Measurements from ENCODE around the gene UBXN2A.
A peak's percentile ranks its signal among the peaks of the same experiment; 100 is the strongest.

UBXN2A gene, protein sequence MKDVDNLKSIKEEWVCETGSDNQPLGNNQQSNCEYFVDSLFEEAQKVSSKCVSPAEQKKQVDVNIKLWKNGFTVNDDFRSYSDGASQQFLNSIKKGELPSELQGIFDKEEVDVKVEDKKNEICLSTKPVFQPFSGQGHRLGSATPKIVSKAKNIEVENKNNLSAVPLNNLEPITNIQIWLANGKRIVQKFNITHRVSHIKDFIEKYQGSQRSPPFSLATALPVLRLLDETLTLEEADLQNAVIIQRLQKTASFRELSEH

DNA sequence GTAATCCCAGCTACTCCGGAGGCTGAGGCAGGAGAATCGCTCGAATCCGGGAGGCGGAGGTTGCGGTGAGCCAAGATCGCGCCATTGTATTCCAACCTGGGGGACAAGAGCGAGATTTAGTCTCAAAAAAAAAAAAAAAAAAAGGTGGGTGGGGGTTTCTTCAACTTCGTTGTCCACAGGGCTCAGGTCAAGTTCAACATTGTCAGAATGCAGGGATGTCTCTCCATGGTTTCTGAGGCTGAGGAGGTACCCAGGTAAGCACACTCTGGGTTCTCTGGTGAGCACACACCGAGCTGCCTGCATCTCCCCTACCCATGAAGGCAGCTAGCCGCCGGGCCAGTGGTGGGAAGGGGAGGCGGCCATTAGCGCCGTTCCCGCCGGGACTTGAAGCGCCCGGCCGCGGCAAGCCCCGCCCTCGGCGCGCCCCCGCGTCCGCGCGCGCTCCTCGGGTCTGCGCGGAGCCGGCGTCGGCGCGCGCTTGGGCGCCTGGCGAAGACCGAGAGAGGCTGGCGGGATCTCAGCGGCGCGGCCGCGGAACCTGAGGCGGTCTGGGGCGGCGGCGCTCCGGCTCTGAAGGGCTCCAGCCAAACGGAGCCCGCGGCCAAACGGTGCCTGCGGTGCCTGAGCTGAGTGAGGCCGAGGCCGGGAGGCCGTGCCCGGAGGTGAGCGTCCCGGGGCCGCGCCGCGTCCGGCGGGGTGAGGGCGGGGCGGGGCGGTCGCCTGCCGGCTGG lies at the start of gene UBXN2A:
UBXN2A (plus strand) TSS at position 477 of the 731 bp plus-strand sequence. CDS start 17,852 bp downstream, outside the sequence.
- peak; percentile 70 for DNase-seq

DNA sequence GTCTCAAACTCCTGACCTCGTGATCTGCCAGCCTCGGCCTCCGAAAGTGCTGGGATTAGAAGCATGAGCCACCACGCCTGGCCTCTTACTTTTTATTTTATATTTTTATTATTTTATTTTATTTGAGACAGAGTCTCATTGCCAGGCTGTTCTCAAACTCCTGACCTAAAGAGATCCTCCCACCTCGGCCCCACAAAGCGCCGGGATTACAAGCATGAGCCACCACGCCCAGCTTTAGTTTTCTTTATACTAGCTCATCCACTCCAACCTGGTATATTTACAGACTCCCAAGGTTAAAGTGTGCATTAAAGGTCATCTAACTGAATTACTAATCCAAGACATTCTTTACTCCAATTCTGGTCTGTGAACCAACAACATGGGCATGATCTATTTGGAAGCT lies 40.1 kb upstream of the UBXN2A start:
- no peak for DNase-seq

DNA sequence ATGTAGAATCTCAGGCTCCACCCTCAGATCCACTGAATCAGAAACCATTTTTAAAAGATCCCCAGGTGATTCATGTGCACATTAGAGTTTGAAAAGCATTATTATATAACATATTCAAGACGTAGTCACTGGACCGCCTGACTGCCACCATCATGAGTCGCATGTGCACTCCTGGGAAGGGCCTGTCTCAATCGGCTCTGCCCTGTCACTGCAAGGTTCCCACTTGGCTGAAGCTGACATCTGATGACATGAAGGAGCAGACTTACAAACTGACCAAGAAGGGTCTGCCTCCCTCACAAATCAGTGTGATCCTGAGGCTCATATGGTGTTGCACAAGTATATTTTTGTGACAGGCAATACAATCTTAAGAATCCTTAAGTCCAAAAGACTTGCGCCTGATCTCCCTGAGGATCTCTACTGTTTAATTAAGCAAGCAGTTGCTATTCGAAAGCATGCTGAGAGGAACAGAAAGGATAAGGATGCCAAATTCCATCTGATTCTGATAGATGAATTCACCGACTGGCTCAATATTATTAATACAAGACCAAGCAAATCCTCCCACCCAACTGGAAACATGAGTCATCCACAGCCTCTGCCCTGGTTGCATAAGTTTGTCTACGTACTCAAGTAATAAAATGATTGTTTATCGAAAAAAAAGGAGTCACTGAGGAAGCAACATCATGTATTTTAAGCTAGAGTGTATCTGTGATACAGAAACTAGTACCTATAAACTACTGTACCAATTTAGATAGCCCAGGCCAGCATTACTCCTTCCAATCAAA lies 39.5 kb upstream of the UBXN2A start:
- DNase-seq: no peak

DNA sequence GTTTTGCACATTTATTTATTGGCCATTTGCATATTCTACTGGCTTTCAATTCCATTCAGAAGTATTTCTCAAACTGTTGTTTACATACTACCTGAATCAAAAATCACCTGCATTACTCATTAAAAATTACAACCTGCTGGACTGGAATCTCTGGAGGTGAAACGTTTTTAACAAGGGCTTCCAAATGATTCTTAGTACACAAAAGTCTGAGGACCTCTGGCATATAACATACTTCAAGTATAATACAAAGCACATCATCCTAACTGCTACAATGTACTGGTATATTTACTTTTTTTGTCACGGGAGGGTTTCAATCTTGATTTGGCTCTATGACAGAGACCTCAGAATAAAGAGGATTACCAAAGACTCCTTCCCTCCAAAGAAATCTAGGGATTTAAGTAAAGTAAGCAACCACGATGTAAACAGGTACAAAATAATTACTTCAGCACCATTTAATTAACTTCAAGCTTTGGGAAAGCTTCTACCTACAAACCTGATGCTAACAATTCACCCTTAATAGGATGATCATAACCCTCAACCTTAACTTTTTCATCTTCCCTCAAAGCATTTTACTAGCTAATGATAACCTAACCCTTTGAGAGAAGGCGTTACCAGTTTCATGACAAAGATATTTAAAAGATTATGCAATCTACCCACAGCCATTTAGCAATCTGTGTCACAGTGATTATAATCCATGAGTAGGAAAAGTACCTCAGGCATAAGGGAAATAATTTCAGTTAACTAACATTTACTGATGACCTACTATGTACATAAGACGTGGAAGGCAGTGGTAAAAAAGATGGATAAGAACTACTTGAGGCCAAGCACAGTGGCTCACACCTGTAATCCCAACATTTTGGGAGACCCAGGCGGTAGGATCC lies 38.1 kb upstream of the UBXN2A start:
- no peak for DNase-seq

DNA sequence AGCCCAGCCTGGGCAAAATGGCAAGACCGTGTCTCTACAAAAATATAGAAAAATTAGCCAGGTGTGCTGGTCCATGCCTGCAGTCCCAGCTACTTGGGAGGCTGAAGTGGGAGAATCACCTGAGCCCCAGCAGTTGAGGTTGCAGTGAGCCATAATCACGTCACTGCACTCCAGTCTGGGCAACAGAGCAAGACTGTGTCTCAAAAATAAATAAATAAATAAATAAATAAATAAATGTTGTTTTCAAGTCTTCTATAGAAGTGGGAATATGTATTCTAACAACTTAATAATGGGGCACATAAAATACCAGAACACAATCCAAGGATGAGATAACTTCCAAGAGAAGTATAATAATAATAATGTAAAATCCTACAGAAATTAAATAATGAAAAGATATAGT lies 37.2 kb upstream of the UBXN2A start:
- DNase-seq: no peak

DNA sequence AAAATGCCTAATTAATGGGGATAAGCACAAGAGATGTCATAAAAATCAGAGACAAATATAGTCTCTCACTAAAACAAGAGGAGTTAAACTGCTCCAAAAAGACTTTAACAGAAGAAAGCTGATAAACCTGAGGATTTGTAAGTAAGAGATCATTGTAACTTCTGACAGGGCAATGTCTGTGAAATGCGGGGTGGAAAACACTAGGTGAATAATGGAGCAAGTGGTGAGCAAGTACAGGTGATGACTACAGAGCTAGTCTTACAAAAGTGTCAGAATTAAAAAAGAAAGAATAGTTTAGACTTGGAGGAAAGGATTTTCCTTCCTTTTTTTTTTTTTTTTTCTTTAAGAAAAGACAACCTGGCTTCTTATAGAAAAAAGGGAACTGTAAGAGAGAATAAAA lies 36.0 kb upstream of the UBXN2A start:
- DNase-seq: no peak

DNA sequence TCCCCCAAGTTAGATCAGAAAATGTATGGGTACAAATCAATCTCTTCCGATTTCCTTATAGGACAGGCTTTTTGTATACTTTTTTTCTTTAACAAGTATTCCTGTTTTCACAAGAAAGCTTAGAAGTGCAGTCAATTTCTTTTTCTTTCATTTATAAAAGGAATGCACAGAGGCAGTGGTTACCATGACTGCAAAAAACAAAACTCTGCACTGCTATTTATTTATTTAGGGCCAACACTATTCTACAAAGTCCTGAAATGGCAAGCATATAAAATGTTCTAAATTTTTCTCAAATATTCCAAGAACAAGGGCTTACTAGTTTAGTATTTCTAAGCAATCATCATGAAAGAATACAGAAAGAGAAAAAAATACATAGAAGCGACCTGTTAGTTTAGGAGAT lies 35.6 kb upstream of the UBXN2A start:
- no peak for DNase-seq

DNA sequence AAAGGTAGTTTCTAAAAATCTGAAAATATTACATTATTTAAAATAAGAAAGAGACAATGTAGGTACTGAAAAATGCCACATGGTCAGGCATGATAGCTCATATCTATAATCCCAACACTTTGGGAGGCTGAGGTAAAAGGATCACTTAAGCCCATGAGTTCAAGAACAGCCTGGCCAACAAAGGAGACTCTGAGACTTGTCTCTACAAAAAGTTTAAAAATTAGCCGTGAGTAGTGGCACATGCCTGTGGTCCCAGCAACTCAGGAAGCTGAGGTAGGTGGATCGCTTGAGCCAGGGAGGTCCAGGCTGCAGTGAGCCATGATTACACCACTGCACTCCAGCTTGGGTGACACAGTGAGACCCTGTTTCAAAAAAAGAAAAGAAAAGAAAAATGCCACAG lies 35.1 kb upstream of the UBXN2A start:
- no peak for DNase-seq

DNA sequence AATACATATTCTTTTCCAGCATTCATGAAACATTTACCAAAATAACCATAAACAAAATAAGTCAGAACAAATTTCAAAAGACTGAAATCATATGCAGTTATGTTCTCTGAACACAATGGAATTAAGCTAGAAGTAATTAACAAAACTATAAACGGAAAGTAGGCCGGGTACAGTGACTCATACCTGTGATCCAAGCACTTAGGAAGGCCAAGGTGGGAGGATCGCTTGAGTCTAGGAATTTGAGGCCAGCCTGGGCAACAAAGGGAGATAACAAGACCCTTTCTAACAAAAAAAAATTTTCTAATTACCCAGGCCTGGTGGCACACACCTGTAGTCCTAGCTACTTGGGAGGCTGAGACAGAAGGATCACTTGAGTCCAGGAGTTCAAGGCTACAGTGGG lies 28.2 kb upstream of the UBXN2A start:
- no peak for DNase-seq

DNA sequence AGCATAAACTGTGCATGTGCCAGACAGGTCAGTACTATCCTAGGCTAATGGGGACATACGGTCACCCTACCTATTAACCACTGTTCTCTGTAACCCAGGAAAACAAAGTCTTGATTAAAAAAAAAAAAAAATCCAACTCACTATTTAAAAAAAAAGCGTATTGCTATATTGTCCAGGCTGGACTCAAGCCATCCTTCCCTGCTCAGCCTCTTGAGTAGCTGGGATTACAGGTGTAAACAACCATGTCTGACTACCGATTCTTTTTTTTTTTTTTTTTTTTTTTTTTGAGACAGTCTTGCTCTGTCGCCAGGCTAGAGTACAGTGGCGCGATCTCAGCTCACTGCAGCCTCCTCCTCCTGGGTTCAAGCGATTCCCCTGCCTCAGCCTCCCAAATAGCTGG lies 24.9 kb upstream of the UBXN2A start:
- DNase-seq: no peak

DNA sequence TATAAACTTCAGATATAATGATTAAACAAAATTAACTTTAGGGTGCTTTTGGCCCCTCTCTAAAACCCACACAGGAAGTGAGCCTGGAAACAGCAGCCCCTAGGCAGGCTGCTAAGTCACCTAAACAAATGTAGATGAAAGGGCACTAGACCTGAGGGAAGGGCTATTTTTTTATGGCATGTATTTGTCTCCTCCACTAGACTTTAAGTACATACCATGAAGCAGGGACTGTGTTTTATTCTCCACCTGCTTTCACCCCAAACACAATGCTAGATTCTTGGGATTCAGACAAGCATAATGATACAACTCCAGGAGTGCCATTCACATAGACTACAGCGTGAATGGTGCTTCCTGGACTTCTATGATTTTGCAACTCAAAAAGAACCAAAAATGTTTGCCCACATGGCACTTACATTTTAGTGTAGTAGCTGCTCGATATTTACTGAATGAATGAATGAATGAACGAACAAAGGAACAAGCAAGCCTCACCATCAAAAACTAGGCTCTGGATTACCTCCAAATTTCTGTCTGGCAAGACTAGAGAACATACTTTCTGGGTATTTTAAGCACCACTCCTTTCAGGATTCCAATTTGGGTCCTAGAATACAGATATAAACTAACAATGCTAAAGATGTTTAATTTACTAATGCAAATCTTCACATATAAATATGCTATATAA lies 23.4 kb upstream of the UBXN2A start:
- no peak for DNase-seq

DNA sequence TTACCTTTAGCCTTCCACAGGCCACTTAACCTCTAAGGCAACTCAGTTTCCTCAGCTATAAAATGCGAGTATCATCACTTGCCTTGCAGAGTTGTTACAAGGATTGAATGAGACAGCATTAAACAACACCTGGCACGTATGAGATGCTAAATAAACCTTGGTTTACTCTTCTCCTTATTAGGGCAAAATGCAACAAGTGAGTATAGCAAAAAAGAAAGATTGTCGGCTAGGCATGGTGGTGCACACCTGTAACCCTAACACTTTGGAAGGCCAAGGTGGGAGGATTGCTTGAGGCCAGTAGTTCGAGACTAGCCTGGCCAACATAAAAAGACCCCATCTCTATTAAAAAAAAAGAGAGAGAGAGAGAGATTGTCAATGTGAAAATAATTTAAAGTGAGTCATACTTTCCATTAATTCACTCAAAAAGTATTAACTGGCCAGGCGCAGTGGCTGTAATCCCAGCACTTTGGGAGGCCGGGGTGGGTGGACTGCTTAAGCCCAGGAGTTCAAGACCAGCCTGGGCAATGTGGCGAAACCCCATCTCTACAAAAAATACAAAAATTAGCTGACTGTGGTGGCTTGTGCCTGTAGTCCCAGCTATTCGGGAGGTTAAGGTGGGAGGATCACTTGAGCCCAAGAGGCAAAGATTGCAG lies 21.3 kb upstream of the UBXN2A start:
- no peak for DNase-seq

DNA sequence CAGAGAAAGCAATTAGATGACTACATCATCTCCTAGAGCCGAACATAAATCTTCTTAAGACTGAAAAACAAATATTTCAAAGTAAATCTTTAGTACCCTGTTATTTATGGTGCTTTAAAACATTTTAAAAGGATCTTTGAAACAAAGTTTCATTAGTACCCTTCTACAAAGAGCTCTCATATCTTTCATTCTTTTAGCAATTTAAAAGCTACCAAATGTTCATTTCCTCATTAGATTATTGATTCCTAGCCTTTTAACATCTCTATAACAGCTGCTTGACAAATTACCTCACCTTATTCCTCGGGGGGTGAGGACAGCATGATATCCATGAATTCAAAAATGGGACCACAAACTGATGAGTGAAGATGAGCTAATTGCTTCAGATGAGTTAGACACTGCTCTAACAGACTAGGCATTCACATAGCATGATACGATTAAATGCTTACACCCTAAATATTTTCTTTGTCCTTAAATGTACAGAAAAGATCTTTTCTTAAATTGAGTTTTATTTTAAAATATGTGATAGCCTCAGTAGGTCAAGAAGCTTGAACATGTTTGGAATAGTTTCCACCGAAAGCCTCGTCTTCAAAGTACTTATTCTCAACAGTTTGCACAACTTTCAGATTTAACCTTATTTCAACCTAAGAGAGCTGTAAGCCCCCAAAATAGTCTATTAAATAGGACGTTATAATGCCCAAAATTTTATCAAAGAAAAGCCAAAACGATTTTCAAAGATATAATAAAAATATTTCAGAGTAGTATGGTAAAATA lies 15.5 kb upstream of the UBXN2A start:
- DNase-seq: no peak

DNA sequence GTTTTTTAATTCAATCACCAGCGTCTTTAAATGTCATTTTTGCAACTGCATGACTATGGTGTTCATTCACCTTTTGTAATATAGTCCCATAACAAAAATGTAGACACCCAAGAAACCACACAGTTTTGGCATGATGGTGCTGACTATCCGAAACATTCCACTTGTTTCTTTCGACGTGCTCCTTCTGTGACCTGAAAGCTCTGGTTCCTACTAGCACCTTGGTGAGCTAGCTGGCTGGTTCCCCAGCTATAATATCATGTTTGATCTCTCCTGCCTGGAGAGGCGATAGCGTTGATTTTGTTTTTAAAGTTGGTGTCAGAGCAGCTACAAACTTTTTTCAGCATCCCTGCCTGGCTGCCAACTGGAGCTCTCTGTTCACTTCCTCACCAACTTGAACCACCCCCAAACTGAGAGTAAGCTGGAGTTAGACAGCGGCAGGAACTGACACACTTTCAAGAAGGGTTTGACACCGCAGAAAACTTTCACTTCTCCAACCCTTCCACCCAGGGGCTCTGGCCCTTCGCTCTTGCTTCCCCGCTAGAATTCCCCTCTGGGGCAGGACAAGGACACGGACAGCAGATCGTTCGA lies 14.5 kb upstream of the UBXN2A start:
- peak; percentile 23 for DNase-seq

DNA sequence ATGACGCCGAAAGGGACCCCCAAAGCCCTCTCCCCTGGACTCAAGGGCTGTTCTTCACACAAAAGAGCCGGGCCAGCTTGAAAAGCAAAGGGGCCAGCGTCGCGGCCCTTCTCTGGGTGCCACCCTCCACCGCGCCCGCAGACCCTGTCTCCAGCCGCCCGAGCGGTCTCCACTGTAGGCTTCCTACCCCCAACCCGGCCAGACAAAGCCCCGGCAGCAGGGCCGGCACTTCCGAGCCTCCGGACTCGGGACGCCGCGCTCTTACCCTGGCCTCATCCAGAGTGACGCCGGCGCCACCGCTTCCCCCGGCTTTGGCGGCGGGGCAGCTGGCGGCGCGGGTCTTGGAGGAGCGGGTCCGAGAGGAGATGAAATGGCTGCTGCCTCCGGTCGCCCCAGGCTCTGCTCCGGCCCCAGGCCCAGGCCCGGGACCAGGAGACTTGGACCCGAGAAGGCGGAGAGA lies 13.9 kb upstream of the UBXN2A start:
- no peak for DNase-seq

DNA sequence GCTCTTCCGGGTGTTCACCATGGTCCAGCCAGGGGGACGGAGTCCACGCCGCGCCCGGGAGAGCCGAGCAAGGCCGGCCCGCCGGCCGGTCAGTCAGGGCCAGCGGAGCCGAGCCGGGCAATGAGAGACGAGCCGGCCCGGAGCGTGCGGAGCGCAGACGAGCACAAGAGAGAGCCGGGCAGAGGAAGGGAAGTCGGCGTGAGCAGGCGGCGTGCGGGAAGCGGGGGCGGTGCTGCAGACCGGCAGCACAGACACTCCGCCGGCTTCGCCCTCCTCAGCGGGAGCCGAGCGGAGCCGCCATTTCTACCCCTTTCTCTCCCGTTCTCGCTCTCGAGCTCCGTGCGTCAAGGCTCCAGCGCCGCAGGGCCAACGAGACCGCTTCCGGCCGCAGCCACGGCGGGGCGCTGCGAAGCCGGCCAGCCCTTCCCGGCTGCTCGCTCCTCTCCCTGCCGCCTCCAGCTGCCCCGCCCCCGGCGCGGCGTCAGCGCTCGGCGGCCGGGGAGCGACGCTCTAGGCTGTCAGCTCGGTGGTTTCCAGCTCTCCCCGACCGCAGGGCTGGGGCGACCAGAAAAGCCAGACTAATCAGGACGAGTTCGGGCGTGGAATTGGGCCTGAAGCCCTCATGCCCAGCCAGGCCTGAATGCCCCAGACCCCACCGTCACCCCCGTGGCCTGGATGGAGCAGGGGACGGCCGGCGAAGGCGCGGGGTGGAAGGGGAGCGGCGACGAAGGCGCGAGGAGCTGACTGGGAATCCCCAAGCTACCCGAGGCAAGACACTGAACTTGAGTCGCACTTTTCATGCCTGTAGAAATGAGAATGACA lies 13.3 kb upstream of the UBXN2A start, which contains the start of gene ATAD2B:
ATAD2B (minus strand) TSS at position 374 of the 822 bp plus-strand sequence; CDS start at position 21, 353 bp downstream.
- peak; percentile 82 for DNase-seq

DNA sequence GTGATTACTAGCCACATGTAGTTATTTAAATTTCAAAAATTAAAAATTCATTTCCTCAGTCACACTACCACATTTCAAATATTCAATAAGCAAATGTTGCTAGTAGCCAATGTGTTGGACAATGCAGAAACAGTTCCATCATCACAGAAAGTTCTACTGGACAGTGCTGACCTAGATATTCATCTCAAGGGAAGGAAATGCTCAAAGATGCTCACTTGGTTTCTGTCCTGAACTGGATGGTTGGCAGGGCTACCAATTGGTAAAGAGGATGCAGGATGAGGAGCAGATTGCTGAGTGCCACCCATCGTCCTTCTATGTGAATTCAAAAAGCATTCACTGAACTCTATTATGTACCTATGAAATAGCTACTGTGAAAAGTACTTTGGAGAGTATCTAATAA lies 6.0 kb upstream of the UBXN2A start:
- no peak for DNase-seq

DNA sequence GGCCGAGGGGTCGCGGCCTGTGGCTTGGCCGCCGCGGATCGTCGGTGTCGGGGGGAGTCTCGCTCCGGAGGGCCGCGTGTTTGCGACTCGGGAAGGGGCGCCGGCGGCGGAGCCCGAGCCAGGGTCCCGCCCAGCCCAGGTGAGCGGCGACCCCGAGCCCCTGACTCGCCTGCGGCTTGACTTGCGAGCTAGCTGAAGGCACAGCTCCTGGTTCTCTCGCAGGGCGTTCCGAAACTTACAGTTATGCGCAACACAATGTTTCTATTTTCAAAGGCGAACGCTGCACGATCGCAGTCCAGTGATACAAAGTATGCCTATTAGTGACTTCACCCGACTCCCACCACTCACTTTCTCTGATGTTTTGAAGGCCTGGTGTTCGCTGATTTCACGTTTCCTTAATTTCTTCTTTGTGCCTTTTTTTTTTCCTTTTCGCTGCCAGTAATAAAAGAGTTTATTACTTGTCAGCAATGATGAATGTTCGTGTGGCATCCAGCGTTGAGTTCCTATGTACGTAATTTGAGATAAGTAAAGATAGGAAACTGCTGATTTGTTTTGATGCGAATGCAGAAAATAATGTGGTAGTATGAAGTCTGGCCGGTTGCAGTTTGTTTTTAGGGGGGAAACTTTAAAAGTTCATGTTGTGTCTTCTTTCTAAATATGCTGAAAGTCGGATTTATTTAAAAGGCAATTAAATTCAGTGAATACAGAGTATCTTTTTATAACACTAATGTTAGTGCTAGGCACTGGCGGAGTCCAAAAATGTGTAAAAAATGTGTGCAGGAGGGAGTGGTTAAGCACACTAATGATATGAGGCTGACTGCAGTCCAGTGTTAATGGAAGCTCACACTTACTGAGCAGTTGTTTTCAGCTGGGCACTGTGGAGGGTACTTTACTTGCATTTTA lies 706 bp downstream of the UBXN2A start:
- DNase-seq: peak; percentile 9
